ENCODE results near the gene SEMA6C.

GRCh38 chr1:151164732-151165280 is 18.4 kb upstream of the SEMA6C start:
- TF ChIP-seq CTCF (conservative IDR thresholded peaks at IDR 0.05 in 1 of 2, IDR thresholded peaks at IDR 0.05 in 1 of 2; ENCODE audit: extremely low read depth in 1 of 2, insufficient read depth in 1 of 2, low read depth in 1 of 2, low read length in 2 of 2): no peak
- no peak for TF ChIP-seq EZH2 (IDR thresholded peaks at IDR 0.05; ENCODE audit: borderline replicate concordance, low read length)
